GM13976 (cell line): Measurements from ENCODE around the gene NDUFA1.
"Not testable (repeated sequence)": the region's sequence is repeated elsewhere in the genome, so short reads cannot be mapped to it uniquely, and the experiment has no call there.

Source experiments
- DNase-seq: peaks from one replicate; pipeline ENCODE4 v3.0.0; 2012; ENCODE audit warnings: low spot score
- CTCF ChIP-seq: IDR thresholded peaks from 2 replicates; pipeline ENCODE4 v1.5.1; 2012; ENCODE audit warnings: borderline replicate concordance, mild to moderate bottlenecking; ENCODE audit not compliant: insufficient read depth; ENCODE audit errors: extremely low read depth, missing control alignments, control extremely low read depth
- in situ Hi-C: fragments of 300-500 bp; cut with MboI; formaldehyde crosslinking; loops from one replicate; pipeline ENCODE4 v1.12.0; 2022; ENCODE audit warnings: low sequenced_read_pairs, mixed read lengths, inconsistent platforms; ENCODE audit not compliant: unreplicated experiment

The NDUFA1 gene

GRCh38 chrX:119916310-119916709 lies 44.7 kb downstream of the NDUFA1 start:
- TF ChIP-seq CTCF = no peak
- no peak for DNase-seq
- in situ Hi-C loops = no loop called here

GRCh38 chrX:119917877-119918276 lies 46.2 kb downstream of the NDUFA1 start:
- no peak for DNase-seq
- TF ChIP-seq CTCF = no peak
- in situ Hi-C loops = no loop called here

GRCh38 chrX:119919835-119920585 lies 48.4 kb downstream of the NDUFA1 start:
- DNase-seq = no peak
- TF ChIP-seq CTCF = no peak
- in situ Hi-C loops = no loop called here

GRCh38 chrX:119922391-119922790 lies 50.8 kb downstream of the NDUFA1 start:
- DNase-seq, in situ Hi-C loops: not testable (repeated sequence)
